ENCODE measurements around the gene NHLRC1.

NHLRC1 gene

GRCh38 chr6:18080544-18080943 is 41.9 kb downstream of the NHLRC1 start:
- no peak for DNase-seq

DNA sequence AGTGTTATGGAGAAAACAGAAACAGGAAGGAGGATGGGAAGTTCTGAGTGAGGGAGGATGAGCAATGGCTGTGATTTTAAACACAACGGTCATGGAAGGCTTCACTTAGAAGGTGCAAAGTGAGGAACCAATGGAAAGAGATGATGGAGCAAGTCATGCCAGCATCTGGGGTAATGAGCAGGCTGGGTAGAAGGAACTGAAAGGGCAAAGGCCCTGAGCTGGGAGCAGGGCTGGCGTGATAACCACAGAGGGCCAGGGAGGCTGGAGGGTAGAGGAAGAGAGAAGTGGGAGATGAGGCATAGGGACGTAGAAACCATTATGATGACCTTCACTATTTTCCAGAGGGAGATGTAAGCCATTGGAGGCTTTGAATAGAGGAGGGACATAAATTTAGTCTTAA is 43.6 kb downstream of the NHLRC1 start:
- DNase-seq, result no peak

GRCh38 chr6:18076231-18076630 is 46.2 kb downstream of the NHLRC1 start:
- DNase-seq, result no peak

DNA sequence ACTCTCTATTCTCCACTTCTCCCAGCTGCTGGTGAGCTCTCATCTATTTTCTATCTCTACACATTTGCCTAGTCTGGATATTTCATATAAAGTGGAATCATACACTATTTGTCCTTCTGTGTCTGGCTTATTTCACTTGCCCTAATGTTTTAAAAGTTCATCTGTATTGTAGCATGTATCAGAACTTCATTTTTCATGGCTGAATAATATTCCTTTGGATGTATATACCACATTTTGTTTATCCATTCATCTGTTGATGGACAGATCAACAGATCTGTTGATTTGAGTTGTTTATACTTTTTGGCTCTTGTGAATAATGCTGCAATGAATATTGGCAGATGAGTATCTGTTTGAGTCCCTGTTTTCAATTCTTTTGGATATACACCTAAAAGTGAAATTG is 49.6 kb downstream of the NHLRC1 start:
- no peak for DNase-seq

DNA sequence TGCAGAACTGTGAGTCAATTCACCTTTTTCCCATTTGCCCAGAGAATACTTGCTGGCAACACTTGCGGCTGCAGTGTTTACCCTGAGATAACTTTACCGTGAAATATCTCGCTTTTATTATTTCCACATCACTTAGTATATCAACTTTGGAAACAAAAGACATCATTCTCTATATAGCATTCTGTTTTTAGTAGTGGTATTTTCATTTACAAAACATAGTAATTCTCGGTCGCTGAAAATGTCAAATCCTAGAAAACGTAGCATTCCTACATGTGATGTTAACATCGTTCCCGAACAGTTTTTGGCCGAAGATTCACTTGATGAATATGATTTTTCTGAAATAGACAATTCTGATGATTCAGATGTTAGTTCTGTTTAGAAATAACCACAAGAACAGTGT is 52.0 kb downstream of the NHLRC1 start:
- no peak for DNase-seq

Measured in NCI-H2227 treated with DMSO at 0.1 percent for 48 hours (cell line).